Subcutaneous abdominal adipose tissue (tissue), 5 donors: ENCODE results near the gene POLR2F.
"Not testable (repeated sequence)": the region's sequence is repeated elsewhere in the genome, so short reads cannot be mapped to it uniquely, and the experiment has no call there.

Experiments
- H3K27ac ChIP-seq: one replicate; pipeline ENCODE4 v1.7.0; 2013; ENCODE audit warnings: low read depth, mild to moderate bottlenecking, inconsistent platforms, low read length, moderate library complexity
- H3K27me3 ChIP-seq, 5 donors: one replicate each; pipeline ENCODE4 v1.7.0; 2013; ENCODE audit warnings: low read length in 5 of 5, inconsistent platforms in 1 of 5; ENCODE audit not compliant: control insufficient read depth in 5 of 5, insufficient read depth in 4 of 5
- H3K36me3 ChIP-seq, 5 donors: one replicate each; pipeline ENCODE4 v1.7.0; 2013; ENCODE audit warnings: low read length in 5 of 5; ENCODE audit not compliant: control insufficient read depth in 5 of 5, insufficient read depth in 5 of 5
- H3K4me1 ChIP-seq, 5 donors: one replicate each; pipeline ENCODE4 v1.7.0; 2013; ENCODE audit warnings: low read length in 5 of 5, mild to moderate bottlenecking in 3 of 5, moderate library complexity in 1 of 5; ENCODE audit not compliant: control insufficient read depth in 5 of 5, insufficient read depth in 5 of 5
- H3K4me3 ChIP-seq, 5 donors: one replicate each; pipeline ENCODE4 v1.7.0; 2013; ENCODE audit warnings: low read length in 5 of 5, low read depth in 1 of 5
- H3K9ac ChIP-seq, 5 donors: one replicate each; pipeline ENCODE4 v1.7.0; 2013; ENCODE audit warnings: low read length in 5 of 5, mild to moderate bottlenecking in 4 of 5, moderate library complexity in 3 of 5
- H3K9me3 ChIP-seq, 5 donors: one replicate each; pipeline ENCODE4 v1.7.0; 2013; ENCODE audit warnings: low read length in 5 of 5; ENCODE audit not compliant: control insufficient read depth in 5 of 5
- donor health status: healthy.
- donor health status: healthy.
- donor health status: healthy.
- donor health status: healthy.
- donor health status: healthy.

Gene POLR2F

DNA sequence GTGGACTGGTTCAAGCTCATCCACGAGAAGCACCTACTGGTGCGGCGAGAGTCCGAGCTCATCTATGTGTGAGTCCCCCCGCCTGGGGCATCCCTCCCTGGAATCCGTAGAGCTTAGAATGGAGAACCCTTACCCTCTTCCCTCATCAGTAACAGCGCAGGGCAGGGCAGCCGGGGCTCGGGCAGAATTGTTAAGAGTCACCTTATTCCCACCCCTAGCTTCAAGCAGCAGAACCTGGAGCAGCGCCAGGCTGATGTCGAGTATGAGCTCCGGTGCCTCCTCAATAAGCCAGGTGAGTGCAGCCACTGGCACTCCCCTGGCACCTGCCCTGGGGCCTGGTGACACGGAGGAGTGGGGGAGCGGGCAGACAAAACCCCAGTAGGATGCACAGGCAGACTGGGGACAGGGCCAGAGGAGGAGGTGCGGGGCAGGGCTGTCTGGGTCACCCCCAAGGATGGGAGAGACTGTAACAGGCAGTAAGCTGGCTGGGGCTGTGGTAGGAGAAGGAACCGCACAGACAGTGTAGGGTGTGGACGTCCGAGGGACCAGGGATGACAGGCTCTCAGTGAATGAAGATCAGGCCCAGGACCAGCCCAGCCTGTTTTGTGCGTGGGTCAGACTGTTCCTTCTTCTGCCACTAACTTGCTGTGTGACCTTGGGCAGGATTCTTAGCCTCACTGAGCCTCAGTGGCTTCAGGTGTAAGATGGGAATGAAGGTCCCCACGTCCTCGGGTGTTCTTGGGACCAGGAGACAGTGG is 20.5 kb upstream of the POLR2F start:
- no peak overlapping the region for H3K4me3 ChIP-seq
- no peaks in the 10 kb centered on the region for H3K9me3 ChIP-seq
- peaks cover 0 to 57% (median 37%) of the 10 kb centered on the region in 5 donors for H3K36me3 ChIP-seq
- H3K4me1 ChIP-seq, result peaks cover 5 to 26% (median 15%) of the 10 kb centered on the region in 5 donors
- H3K27ac ChIP-seq, result peak overlapping the region; percentile 91
- no peak overlapping the region for H3K9ac ChIP-seq
- H3K27me3 ChIP-seq, result no peaks in the 10 kb centered on the region

DNA sequence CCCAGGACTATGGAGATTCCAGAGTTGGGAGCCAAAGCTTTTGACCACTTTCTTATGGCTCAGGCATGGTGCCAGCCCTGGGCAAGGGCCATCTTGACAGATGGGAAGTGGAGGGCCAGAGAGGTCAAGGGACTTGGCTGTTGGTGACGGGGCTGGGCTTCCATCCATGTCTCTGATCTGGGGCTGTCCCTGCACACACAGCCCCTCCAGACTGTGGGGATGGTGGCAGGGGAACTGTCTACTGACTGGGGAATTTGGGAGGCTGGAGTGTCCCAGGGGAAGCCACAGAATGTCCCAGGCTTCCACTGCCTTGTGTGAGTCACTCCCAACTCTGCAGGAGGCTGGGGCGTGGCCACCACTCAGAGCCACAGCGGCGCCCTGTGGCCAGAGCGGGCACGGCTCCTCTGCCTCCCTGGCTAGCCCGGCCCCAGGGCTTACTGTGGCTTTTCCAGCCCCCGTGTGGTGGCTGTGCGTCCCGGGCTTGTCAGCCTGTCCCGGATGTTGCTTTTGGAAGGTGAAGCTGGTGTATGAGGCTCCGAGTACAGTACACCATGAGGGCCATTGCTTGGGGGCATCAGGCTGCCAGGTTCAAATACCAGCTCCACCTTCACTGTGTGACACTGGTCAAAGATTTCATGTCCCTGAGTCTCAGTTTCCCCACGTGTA is 19.7 kb upstream of the POLR2F start:
- Histone ChIP-seq H3K9ac (peak overlapping the region in 2 of 5 donors; percentile 0 to 43), H3K27me3 (no peaks in the 10 kb centered on the region), H3K27ac (peak overlapping the region; percentile 91), H3K36me3 (peaks cover 0 to 54% (median 34%) of the 10 kb centered on the region in 5 donors), H3K4me1 (peaks cover 5 to 26% (median 15%) of the 10 kb centered on the region in 5 donors), H3K9me3 (no peaks in the 10 kb centered on the region), H3K4me3 (peak overlapping the region in 1 of 5 donors; percentile 2)

DNA sequence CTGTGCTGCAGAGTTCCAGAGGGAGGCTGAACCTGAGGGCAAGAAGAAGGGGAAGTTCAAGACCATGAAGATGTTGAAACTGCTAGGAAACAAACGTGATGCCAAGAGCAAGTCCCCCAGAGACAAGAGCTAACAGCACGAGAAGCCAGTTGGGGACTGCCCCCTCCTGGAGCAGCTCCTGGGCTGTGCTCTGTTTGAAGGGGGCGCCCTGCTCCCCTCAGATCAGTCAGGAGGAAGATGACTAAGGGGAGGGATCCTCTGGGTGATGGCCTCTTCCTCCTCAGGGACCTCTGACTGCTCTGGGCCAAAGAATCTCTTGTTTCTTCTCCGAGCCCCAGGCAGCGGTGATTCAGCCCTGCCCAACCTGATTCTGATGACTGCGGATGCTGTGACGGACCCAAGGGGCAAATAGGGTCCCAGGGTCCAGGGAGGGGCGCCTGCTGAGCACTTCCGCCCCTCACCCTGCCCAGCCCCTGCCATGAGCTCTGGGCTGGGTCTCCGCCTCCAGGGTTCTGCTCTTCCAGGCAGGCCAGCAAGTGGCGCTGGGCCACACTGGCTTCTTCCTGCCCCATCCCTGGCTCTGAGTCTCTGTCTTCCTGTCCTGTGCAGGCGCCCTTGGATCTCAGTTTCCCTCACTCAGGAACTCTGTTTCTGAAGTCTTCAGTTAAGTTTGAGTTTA is 12.7 kb upstream of the POLR2F start:
- H3K4me3 ChIP-seq, result no peak overlapping the region
- H3K27ac ChIP-seq, result no peak overlapping the region
- H3K9me3 ChIP-seq, result no peaks in the 10 kb centered on the region
- no peaks in the 10 kb centered on the region for H3K27me3 ChIP-seq
- peaks cover 0 to 55% (median 43%) of the 10 kb centered on the region in 5 donors for H3K36me3 ChIP-seq
- peaks cover 0 to 9% (median 7%) of the 10 kb centered on the region in 5 donors for H3K4me1 ChIP-seq
- peak overlapping the region in 1 of 5 donors; percentile 45 for H3K9ac ChIP-seq

- Histone ChIP-seq H3K4me3 (no peak overlapping the region), H3K9ac (no peak overlapping the region), H3K27me3 (no peaks in the 10 kb centered on the region), H3K9me3 (no peaks in the 10 kb centered on the region), H3K27ac (no peak overlapping the region), H3K36me3 (peaks cover 0 to 51% (median 37%) of the 10 kb centered on the region in 5 donors), H3K4me1 (peaks cover 0 to 9% (median 7%) of the 10 kb centered on the region in 5 donors)
Measured at GRCh38 chr22:37942133-37942532, 11.4 kb upstream of the POLR2F start.

DNA sequence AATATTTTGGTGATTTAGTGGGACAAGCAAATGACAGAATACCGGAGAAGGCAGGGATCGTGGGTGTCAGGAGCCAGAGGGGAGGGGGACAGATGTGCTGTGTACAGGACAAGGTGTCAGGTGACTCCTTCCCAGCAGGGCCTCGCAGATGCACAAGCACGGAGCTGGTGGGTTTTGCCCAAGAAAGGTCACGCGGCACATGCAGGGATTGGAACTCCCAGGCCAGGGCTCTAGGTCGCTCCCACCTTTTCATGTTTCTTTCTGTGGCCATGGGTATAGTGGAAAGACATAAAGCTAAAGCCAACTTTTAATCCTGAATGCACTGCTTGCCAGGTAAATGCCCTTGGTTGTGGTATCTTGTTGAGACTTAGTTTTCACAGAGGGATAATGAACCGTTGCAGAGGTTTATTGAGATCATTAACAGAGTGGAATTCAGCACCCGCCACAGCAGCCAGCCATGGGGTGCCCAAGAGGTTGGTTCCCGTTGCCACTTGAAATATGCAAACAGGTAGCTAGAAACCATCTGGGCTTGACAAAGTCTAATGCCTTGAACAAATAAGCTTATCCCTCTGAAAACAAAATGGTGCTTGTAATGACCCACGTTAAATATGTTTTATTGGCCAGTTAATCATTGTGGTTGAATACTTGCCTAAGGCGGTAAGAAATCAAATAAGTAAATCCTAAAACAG is 10.2 kb upstream of the POLR2F start:
- Histone ChIP-seq H3K9me3 (no peaks in the 10 kb centered on the region), H3K4me3 (no peak overlapping the region), H3K36me3 (peaks cover 0 to 42% (median 29%) of the 10 kb centered on the region in 5 donors), H3K4me1 (peaks cover 0 to 9% (median 7%) of the 10 kb centered on the region in 5 donors), H3K27me3 (no peaks in the 10 kb centered on the region), H3K9ac (no peak overlapping the region), H3K27ac (no peak overlapping the region)

DNA sequence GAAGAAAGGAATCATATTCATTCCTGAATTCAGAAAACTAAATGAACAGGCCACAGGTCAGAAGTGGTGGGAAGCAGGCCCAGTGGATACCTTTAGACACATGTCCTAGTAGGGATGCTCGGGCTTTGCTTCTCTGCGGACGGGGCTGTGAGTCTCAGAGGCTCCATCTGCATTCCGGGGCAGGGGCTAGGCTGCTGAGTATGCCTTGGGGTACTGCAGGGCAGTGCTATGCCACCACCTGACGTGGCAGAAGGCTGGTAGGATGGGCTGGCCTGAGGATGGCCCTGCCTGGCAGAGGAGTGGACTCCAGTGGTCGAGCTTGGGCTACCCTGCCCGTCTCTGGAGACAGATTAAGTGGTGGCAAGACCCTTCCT is 9.7 kb upstream of the POLR2F start:
- Histone ChIP-seq H3K9ac (no peak overlapping the region), H3K36me3 (peaks cover 0 to 42% (median 29%) of the 10 kb centered on the region in 5 donors), H3K27me3 (no peaks in the 10 kb centered on the region)

GRCh38 chr22:37944423-37944822 is 9.1 kb upstream of the POLR2F start:
- not testable (repeated sequence) for H3K9ac ChIP-seq, H3K9me3 ChIP-seq, H3K27me3 ChIP-seq, H3K4me1 ChIP-seq, H3K4me3 ChIP-seq, H3K27ac ChIP-seq
- peaks cover 0 to 37% (median 27%) of the 10 kb centered on the region in 5 donors for H3K36me3 ChIP-seq

More for the DNA sequence above, 9.7 kb upstream of the POLR2F start:
- H3K27ac ChIP-seq, result no peak overlapping the region
- H3K9me3 ChIP-seq, result no peaks in the 10 kb centered on the region
- H3K4me3 ChIP-seq, result no peak overlapping the region
- H3K4me1 ChIP-seq, result peaks cover 0 to 9% (median 7%) of the 10 kb centered on the region in 5 donors

GRCh38 chr22:37947142-37947795 is 6.2 kb upstream of the POLR2F start:
- H3K27ac ChIP-seq, H3K9ac ChIP-seq, H3K27me3 ChIP-seq, H3K4me1 ChIP-seq, H3K9me3 ChIP-seq, H3K4me3 ChIP-seq: not testable (repeated sequence)
- peaks cover 0 to 13% (median 7%) of the 10 kb centered on the region in 5 donors for H3K36me3 ChIP-seq

- no peak overlapping the region for H3K4me3 ChIP-seq
- no peaks in the 10 kb centered on the region for H3K36me3 ChIP-seq
- no peak overlapping the region for H3K27ac ChIP-seq
- H3K27me3 ChIP-seq, result no peaks in the 10 kb centered on the region
- no peak overlapping the region for H3K9ac ChIP-seq
- H3K4me1 ChIP-seq, result peaks cover 2 to 26% (median 24%) of the 10 kb centered on the region in 5 donors
- H3K9me3 ChIP-seq, result no peaks in the 10 kb centered on the region
Measured at GRCh38 chr22:37951305-37951704, 2.2 kb upstream of the POLR2F start.
